Measurements from ENCODE around the gene ANKRD6. TPM values are rescaled to one million over a fixed set of nuclear protein-coding genes. Genes with fewer than 3 reads are reported as not detected.

Gene ANKRD6
- total RNA-seq, 4 donors from 2014 or later, result 9.8 to 19.0 (median 12.2) TPM

DNA sequence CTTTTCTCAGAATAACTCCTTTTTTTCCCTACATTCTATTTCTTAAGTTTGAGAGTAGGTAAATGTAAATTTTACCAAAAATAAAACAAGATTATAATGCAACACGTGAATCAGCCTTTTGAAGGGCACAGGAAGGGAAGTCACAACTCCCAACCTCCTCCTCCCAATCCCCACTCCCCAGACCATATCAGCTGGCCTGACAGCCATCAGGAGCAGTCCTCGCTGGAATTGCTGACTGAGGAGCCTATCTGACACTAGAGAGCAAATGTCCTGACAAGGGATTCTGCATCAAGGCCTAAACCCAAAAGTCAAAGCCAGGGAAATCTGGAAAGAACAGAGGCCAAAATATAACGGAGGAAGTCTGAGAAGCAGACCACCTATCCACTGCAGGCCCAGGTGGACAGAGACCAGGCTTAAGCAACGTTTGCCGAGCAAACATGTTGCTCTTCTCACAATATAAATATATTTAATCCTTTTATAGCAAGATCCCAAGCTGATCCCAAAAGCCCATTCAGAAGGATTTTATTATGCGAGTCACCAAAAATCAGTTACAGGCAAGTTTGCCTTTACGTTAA, 23.4 kb upstream of the ANKRD6 start:
- no peak for ATAC-seq
- H3K27ac ChIP-seq, result no peak overlapping the region
- TF ChIP-seq, protein P1, sequence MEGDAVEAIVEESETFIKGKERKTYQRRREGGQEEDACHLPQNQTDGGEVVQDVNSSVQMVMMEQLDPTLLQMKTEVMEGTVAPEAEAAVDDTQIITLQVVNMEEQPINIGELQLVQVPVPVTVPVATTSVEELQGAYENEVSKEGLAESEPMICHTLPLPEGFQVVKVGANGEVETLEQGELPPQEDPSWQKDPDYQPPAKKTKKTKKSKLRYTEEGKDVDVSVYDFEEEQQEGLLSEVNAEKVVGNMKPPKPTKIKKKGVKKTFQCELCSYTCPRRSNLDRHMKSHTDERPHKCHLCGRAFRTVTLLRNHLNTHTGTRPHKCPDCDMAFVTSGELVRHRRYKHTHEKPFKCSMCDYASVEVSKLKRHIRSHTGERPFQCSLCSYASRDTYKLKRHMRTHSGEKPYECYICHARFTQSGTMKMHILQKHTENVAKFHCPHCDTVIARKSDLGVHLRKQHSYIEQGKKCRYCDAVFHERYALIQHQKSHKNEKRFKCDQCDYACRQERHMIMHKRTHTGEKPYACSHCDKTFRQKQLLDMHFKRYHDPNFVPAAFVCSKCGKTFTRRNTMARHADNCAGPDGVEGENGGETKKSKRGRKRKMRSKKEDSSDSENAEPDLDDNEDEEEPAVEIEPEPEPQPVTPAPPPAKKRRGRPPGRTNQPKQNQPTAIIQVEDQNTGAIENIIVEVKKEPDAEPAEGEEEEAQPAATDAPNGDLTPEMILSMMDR (IDR thresholded peaks at IDR 0.05), result no peak
- TF ChIP-seq EP300 (IDR thresholded peaks at IDR 0.05), result no peak
- TF ChIP-seq POLR2A (IDR thresholded peaks at IDR 0.05), result no peak
- TF ChIP-seq POLR2AphosphoS5 (IDR thresholded peaks at IDR 0.05), result no peak

DNA sequence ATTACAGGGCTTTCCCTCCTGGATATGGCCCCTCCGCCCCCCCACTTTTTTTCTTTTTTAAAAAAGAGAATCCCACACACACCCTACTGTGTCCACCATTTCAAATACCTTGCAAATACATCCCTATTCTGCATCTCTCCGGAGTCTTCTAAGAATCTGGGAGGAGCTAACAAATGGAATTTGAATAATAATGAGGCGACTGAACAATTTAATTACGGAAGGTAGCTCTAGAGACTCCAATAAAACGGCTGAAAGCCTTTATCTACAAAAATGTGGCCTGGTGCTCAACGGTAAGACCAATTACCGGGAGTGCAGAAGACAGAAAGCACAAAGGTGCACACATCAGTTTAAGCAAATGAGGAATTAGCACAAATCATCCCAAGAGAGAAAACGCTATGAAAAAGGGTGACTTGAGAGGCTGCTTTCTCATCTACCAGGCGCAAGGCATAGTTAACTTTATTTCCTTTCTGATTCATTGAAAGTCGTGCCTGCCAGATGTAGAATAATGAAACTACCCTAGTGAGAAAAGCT, 22.7 kb upstream of the ANKRD6 start:
- no peak for TF ChIP-seq POLR2A (IDR thresholded peaks at IDR 0.05)
- TF ChIP-seq, protein P1 (IDR thresholded peaks at IDR 0.05), result no peak
- Histone ChIP-seq H3K9me3 (no peaks in the 10 kb centered on the region), H3K27me3 (no peaks in the 10 kb centered on the region), H3K4me1 (peaks cover 0 to 31% (median 0%) of the 10 kb centered on the region in 3 donors), H3K36me3 (no peaks in the 10 kb centered on the region), H3K4me3 (peak overlapping the region in 1 of 2 donors; percentile 93), H3K27ac (peak overlapping the region in 1 of 4 donors; percentile 81)
- WGBS, 2 donors (ENCODE audit: low coverage in 1 of 2), result 61 to 71% methylated on average over 9 of the region's 10 CpGs
- ATAC-seq, result no peak

More for the DNA sequence above, 23.4 kb upstream of the ANKRD6 start:
- Histone ChIP-seq H3K9me3 (no peaks in the 10 kb centered on the region), H3K36me3 (no peaks in the 10 kb centered on the region), H3K27me3 (no peaks in the 10 kb centered on the region), H3K4me3 (no peak overlapping the region), H3K4me1 (peaks cover 0 to 31% (median 0%) of the 10 kb centered on the region in 3 donors)
- WGBS, 2 donors (ENCODE audit: low coverage in 1 of 2), result 72 to 77% methylated on average over 6 to 7 of the region's 7 CpGs

DNA sequence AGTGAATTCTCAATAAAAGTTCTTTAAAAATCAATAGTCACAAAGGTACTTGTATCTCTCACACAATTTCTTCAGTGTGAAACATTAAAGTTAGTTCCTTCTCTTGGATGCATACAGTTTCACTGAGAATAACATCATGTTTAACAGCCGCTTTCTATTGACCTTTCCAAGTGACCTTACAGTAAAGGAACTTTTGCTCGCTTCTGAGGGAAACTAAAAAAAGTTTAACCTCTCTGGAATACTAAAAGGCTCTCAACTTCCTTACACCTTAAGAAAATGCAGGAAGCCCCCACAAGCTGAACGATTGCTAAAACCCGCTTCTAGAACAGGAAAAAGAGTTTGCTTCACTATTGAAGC, 22.2 kb upstream of the ANKRD6 start:
- TF ChIP-seq EP300 (IDR thresholded peaks at IDR 0.05) (no peak), POLR2AphosphoS5 (IDR thresholded peaks at IDR 0.05) (no peak), POLR2A (IDR thresholded peaks at IDR 0.05) (no peak)
- TF ChIP-seq, protein P1 (IDR thresholded peaks at IDR 0.05), result no peak
- H3K9me3 ChIP-seq, result no peaks in the 10 kb centered on the region
- no peaks in the 10 kb centered on the region for H3K27me3 ChIP-seq
- peak overlapping the region; percentile 71 to 93 for H3K4me3 ChIP-seq
- no peak for ATAC-seq
- peaks cover 0 to 31% (median 0%) of the 10 kb centered on the region in 3 donors for H3K4me1 ChIP-seq
- 19 to 24% methylated on average over 3 to 4 of the region's 4 CpGs for WGBS, 2 donors (ENCODE audit: low coverage in 1 of 2)
- H3K36me3 ChIP-seq, result no peaks in the 10 kb centered on the region
- peak overlapping the region in 3 of 4 donors; percentile 81 to 89 (median 87) for H3K27ac ChIP-seq

DNA sequence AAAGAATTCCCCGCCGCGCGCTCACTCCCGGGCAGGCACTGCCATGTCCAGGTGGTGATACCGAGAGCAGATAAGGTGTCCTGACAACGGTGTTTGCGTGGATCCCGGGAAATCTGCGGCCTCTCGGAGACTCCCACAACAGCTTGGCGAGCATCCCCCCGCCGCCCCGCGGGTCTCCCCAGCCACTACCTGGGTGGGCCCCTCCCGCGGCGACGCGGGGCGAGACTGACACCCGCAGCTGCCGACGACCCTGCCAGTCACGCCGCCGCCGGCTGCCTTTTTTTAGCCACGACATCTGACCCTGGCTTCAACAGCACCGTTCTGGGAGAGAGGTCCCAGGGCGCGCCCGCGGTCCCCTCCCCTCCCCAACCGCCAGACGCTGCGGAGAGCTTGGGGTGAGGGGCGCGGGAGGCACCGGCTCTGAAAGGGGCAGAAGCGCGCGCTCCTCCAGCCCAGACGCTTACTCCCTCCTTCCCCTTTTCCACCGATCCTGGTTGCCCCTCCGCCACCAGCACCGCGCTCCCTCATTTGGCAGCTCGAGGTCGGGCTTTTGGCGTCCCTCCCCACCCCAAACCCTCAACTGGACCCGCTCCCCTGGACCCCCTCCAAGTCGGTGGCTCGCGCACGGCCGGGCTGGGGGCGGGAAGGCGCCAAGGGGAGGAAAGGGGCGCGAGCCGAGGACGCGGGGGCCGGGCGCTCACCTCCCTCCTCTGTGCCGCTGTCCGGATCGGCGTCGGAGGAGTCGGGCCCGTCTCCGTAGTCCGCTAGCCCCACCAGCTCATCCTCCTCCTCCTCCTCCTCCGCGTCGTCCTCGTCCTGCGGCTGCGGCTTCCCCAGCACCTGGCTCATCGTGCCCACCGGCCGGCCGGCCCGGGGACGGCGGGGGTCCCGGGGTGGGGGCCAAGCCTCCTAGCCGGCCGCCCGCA, 21.5 kb upstream of the ANKRD6 start:
- no peaks in the 10 kb centered on the region for H3K9me3 ChIP-seq
- H3K27ac ChIP-seq, result peak overlapping the region in 3 of 4 donors; percentile 81 to 89 (median 87)
- peak overlapping the region; percentile 71 to 93 for H3K4me3 ChIP-seq
- H3K27me3 ChIP-seq, result no peaks in the 10 kb centered on the region
- no peaks in the 10 kb centered on the region for H3K36me3 ChIP-seq
- ATAC-seq, result peak; percentile 66
- WGBS, 2 donors (ENCODE audit: low coverage in 1 of 2), result 21% methylated on average over 10 of the region's 93 CpGs; no CpG with 5 or more reads in 1 of the 2 donors
- TF ChIP-seq POLR2A (IDR thresholded peaks at IDR 0.05) (no peak), POLR2AphosphoS5 (IDR thresholded peaks at IDR 0.05) (no peak), EP300 (IDR thresholded peaks at IDR 0.05) (no peak)
- TF ChIP-seq, protein P1 (IDR thresholded peaks at IDR 0.05), result no peak
- H3K4me1 ChIP-seq, result peaks cover 0 to 31% (median 0%) of the 10 kb centered on the region in 3 donors
